ENCODE measurements around the gene TOR4A. TPM values are rescaled to one million over a fixed set of nuclear protein-coding genes. Genes with fewer than 3 reads are reported as not detected.

Gene TOR4A
- total and polyA plus RNA-seq, 9 of the 15 experiments (the other 6 are each of a cell fraction or from before 2014, with no cell fraction given), result 3.9 to 49.2 (median 8.8) TPM

DNA sequence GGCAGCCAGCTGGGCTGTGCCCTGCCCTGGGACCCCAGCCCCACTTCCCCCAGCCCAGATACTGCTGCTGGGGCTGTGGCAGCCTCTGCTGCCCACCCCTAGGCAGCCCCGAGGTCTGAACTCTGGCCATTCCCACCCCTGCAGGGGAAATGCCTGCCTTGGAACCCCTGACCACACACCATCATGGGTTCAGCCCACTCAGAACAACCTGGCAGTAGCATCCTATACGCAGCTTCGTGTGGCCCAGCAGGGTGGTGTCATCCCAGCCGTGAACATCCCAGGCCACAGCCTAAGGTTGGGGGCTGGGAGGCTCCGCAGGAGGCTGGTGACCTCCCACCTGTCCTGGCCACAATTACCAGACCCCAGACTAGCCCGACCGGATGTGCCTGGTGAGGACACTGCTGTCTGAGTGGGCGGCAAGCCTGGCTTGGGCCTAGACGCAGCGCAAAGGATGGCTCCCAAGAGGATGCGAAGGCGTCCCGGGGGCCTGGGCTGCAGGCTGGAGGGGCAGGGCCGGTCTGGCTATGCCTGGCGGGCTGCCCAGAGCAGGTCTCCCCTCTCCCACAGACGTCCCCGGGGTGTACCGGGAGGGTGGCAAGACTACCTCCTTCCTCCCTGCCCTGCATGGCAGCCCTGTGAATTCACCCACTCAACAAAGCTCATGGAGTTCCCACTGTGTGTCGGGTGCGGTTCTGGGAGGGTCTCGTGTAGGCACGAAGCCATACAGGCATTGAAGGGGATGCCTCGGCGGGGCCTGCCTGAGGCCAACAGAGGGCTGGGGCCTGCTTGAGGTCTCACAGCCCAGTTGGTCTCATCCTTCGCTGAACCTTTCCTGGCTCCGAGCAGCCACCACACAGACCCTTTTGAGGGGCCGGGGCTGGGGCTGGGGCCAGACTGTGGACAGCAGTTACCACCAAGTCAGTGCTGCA, 48.3 kb upstream of the TOR4A start:
- no TSS peak for BruUV-seq (replicated peaks)
- no peak overlapping the region for H3K27ac ChIP-seq (ENCODE audit: extremely low read depth, low read depth, low read length)
- H3K9me3 ChIP-seq (replicated peaks; ENCODE audit: control insufficient read depth, insufficient read depth, low read depth, low read length), result no peaks in the 10 kb centered on the region
- ChIA-PET CTCF (ENCODE audit: low intra/inter-chr PET ratio) (interaction anchor here (0.7 to 2.6 kb wide), 3 partner anchors 40 to 181 kb away, joined by 3 to 19 read pairs (median 4); partner anchors contain the start of genes ANAPC2 and SSNA1), POLR2A (interaction anchor here (0.5 to 1.6 kb wide), 4 partner anchors 12 to 355 kb away, joined by 3 to 9 read pairs (median 3); partner anchors contain the start of gene TUBB4B)
- peaks cover 13 to 99% of the 10 kb centered on the region in 2 experiments for H3K4me1 ChIP-seq (replicated peaks in 1 of 2; ENCODE audit: control insufficient read depth in 2 of 2, insufficient read depth in 2 of 2, low read length in 2 of 2)
- ATAC-seq (no peak), DNase-seq (ENCODE audit: extremely low read depth in 1 of 4, low spot score in 3 of 4) (no peak), FAIRE-seq (no peak)
- in situ Hi-C loops (cut with MboI) (loop anchor here (5.0 to 25.0 kb wide), 3 partner anchors 42 to 442 kb away; partner anchors contain the start of genes ANAPC2, CCDC183, SSNA1 and TMEM141), intact Hi-C loops (cut with micrococcal nuclease) (no loop called here)
- no peaks in the 10 kb centered on the region for H3K9me1 ChIP-seq (ENCODE audit: control insufficient read depth, insufficient read depth, low read length)
- WGBS (ENCODE audit: insufficient coverage, low coverage, missing lambda C conversion rate), result 55% methylated on average over 21 of the region's 27 CpGs
- H4K20me1 ChIP-seq (replicated peaks; ENCODE audit: control insufficient read depth, insufficient read depth, low read length), result no peaks in the 10 kb centered on the region
- H3K36me3 ChIP-seq (ENCODE audit: control insufficient read depth, insufficient read depth, low read length), result no peaks in the 10 kb centered on the region
- H3K4me3 ChIP-seq, result no peak overlapping the region
- H3K4me2 ChIP-seq (ENCODE audit: insufficient read depth, low read length), result no peak overlapping the region
- H3K79me2 ChIP-seq (ENCODE audit: control insufficient read depth, insufficient read depth, low read length), result no peaks in the 10 kb centered on the region
- no peaks in the 10 kb centered on the region for H3K27me3 ChIP-seq (ENCODE audit: control insufficient read depth in 2 of 2, insufficient read depth in 2 of 2, low read length in 2 of 2)
- H2AFZ ChIP-seq (ENCODE audit: low read depth, low read length), result no peak overlapping the region
- H3K9ac ChIP-seq (ENCODE audit: insufficient read depth in 1 of 2, low read depth in 2 of 2, low read length in 2 of 2), result peak overlapping the region in 1 of 2 experiments; percentile 74; a peak in 2 of 4 replicates
- TF ChIP-seq POLR2H (tag; IDR thresholded peaks at IDR 0.05; ENCODE audit: low read depth) (no peak), MCM7 (IDR thresholded peaks at IDR 0.05) (no peak), DPF2 (IDR thresholded peaks at IDR 0.05) (no peak), RHOXF2B (CRISPR knock-in tag; conservative IDR thresholded peaks at IDR 0.05) (no peak), EWSR1 (IDR thresholded peaks at IDR 0.05; ENCODE audit: borderline replicate concordance, low read depth, partially characterized antibody) (no peak), SIN3B (IDR thresholded peaks at IDR 0.05; ENCODE audit: low read depth) (no peak), ZNF3 (CRISPR knock-in tag; IDR thresholded peaks at IDR 0.05) (no peak), GATAD2B (IDR thresholded peaks at IDR 0.05; ENCODE audit: borderline replicate concordance) (no peak)
- TF ChIP-seq, protein P1, sequence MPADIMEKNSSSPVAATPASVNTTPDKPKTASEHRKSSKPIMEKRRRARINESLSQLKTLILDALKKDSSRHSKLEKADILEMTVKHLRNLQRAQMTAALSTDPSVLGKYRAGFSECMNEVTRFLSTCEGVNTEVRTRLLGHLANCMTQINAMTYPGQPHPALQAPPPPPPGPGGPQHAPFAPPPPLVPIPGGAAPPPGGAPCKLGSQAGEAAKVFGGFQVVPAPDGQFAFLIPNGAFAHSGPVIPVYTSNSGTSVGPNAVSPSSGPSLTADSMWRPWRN (IDR thresholded peaks at IDR 0.05; ENCODE audit: low read depth), result no peak
- TF ChIP-seq, protein P2, sequence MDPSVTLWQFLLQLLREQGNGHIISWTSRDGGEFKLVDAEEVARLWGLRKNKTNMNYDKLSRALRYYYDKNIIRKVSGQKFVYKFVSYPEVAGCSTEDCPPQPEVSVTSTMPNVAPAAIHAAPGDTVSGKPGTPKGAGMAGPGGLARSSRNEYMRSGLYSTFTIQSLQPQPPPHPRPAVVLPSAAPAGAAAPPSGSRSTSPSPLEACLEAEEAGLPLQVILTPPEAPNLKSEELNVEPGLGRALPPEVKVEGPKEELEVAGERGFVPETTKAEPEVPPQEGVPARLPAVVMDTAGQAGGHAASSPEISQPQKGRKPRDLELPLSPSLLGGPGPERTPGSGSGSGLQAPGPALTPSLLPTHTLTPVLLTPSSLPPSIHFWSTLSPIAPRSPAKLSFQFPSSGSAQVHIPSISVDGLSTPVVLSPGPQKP (CRISPR knock-in tag; IDR thresholded peaks at IDR 0.05), result no peak
- TF ChIP-seq, protein P3, sequence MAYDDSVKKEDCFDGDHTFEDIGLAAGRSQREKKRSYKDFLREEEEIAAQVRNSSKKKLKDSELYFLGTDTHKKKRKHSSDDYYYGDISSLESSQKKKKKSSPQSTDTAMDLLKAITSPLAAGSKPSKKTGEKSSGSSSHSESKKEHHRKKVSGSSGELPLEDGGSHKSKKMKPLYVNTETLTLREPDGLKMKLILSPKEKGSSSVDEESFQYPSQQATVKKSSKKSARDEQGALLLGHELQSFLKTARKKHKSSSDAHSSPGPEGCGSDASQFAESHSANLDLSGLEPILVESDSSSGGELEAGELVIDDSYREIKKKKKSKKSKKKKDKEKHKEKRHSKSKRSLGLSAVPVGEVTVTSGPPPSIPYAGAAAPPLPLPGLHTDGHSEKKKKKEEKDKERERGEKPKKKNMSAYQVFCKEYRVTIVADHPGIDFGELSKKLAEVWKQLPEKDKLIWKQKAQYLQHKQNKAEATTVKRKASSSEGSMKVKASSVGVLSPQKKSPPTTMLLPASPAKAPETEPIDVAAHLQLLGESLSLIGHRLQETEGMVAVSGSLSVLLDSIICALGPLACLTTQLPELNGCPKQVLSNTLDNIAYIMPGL (CRISPR knock-in tag; IDR thresholded peaks at IDR 0.05), result no peak
- TF ChIP-seq, protein P4, sequence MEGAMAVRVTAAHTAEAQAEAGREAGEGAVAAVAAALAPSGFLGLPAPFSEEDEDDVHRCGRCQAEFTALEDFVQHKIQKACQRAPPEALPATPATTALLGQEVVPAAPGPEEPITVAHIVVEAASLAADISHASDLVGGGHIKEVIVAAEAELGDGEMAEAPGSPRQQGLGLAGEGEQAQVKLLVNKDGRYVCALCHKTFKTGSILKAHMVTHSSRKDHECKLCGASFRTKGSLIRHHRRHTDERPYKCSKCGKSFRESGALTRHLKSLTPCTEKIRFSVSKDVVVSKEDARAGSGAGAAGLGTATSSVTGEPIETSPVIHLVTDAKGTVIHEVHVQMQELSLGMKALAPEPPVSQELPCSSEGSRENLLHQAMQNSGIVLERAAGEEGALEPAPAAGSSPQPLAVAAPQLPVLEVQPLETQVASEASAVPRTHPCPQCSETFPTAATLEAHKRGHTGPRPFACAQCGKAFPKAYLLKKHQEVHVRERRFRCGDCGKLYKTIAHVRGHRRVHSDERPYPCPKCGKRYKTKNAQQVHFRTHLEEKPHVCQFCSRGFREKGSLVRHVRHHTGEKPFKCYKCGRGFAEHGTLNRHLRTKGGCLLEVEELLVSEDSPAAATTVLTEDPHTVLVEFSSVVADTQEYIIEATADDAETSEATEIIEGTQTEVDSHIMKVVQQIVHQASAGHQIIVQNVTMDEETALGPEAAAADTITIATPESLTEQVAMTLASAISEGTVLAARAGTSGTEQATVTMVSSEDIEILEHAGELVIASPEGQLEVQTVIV (CRISPR knock-in tag; IDR thresholded peaks at IDR 0.05; ENCODE audit: borderline replicate concordance), result no peak
